KBM-7 (cell line): ENCODE measurements around the gene OR2V1.
"Not testable (repeated sequence)": the region's sequence is repeated elsewhere in the genome, so short reads cannot be mapped to it uniquely, and the experiment has no call there.

Experiments
- DNase-seq: peaks from one replicate; pipeline ENCODE4 v3.0.0-alpha.2; 2015
- in situ Hi-C: fragments of 300-500 bp; cut with MboI; formaldehyde crosslinking; loops from 2 replicates; pipeline ENCODE4 v1.14.3; 2020; ENCODE audit warnings: low sequenced_read_pairs, low pct_unique_long_range_greater_than_20kb, mixed read lengths

Gene OR2V1

DNA sequence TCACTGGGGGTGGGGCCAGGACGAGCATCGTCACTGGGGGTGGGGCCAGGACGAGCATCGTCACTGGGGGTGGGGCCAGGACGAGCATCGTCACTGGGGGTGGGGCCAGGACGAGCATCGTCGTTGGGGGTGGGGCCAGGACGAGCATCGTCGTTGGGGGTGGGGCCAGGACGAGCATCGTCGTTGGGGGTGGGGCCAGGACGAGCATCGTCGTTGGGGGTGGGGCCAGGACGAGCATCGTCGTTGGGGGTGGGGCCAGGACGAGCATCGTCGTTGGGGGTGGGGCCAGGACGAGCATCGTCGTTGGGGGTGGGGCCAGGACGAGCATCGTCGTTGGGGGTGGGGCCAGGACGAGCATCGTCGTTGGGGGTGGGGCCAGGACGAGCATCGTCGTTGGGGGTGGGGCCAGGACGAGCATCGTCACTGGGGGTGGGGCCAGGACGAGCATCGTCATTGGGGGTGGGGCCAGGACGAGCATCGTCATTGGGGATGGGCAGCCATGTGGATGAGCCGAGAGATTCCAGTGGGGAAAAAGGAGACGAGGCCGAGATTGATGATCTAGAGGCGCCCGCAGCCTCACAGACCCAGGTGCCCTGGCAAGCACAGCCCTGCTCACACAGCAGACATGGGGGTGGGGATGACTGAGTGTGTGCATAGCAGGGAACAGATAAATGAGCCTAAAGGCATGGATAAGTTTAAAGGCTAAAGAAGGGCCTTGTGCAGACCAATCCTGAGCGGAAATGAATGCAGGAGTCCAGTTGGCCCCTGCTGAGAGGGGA, 30.0 kb upstream of the OR2V1 start:
- DNase-seq, in situ Hi-C loops: not testable (repeated sequence)

DNA sequence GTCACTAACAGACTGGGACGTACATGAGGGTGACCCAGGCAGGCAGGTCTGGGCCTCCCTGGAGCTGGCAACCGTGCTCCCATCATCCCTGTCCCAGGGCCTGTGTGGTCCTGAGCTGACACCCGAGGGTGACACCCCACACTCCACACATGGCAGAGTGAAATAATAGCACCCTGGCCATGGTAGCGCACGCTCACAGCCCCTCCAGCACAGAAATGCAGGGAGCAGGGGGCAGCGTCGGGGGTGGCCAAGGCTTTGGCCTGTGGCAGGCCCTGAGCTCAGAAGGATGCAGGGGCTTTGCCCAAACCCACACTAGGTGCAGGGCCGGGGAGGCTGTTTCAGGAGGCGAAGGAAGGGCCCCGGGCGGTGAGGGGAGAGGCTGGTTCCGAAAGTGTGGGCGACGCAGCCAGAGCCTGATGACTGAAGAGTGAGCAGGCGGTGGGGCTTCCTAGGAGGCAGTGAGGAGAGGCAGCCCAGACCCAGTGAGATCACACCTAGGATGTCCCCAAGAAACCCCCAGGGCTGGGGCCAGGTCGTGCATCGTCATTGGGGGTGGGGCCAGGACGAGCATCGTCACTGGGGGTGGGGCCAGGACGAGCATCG, 29.3 kb upstream of the OR2V1 start:
- in situ Hi-C loops, result no loop called here
- no peak for DNase-seq

DNA sequence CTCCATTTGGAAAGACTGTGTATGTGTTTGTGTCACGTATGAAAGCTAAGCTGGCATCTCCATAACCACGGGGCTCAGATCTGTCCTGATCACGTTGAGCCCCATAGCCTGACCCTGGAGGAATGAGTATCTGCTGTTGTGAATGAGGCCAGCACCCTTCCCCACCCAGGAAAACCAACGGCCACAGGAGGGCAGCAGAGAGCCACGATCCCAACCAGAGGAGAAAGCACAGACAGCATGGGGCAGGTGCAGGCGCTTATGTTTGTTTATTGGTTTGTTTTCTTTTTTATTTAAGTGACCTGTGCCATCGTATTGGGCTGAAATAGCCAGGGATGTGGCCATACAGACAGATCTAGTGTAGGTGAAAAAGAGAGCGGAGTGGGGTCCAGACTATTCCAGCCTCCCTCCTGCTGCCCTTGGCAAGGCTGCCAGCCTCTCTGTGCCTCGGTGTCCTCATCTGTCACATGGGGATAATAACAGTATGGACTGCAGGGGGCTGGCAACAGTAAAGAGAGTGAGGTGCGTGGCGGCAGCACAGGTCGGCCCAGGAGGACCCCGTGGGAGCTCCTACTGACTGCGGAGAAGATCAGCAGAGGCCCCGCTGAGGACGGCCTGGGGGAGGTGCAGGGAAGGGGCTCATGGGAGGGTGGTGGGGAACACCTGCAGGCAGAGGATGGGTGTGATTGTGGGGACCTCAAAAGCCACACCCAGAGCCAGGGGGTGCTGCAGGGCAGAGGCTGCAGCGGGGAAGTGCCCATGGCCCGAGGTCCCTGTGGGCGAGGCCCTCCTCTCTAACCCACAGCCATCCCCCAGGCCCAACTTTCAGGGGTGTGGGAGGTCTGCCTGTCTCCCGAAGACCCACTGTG, 28.6 kb upstream of the OR2V1 start:
- in situ Hi-C loops, result no loop called here
- DNase-seq, result peak; percentile 86

DNA sequence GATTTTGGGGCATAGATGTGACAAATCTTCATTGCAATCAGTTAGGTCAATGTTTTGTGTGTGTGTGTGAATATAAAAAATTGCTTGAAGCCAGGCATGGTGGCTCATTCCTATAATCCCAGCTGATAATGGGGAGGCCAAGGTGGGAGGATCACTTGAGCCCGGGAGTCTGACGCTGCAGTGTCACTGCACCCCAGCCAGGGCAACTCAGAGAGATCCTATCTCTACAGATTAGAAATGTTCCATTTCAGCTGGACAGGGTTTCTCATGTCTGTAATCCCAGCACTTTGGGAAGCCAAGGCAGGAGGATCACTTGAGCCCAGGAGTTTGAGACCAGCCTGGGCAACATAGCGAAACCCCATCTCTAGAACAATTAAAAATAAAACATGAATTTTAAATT, 27.9 kb upstream of the OR2V1 start:
- DNase-seq, result no peak
- in situ Hi-C loops, result no loop called here

DNA sequence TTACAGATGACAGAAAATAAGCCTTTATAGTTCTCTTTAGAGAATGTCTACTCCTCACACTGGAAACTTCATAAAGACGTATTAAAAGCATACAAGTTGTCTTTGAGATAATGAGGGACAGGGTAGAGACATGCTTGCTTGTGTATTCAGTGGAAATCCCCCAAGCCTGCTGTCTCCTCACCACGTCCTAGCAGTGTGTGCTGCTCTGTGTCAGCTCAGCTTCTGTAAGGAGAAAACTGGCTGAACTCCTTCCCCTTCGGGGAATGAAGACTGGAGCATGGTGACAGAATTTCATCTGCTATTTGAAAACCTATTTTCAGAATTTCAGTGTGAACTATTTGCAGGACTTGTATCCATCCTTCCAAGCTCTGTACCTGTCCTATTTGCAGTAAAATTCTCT, 25.8 kb upstream of the OR2V1 start:
- no peak for DNase-seq
- in situ Hi-C loops, result no loop called here

DNA sequence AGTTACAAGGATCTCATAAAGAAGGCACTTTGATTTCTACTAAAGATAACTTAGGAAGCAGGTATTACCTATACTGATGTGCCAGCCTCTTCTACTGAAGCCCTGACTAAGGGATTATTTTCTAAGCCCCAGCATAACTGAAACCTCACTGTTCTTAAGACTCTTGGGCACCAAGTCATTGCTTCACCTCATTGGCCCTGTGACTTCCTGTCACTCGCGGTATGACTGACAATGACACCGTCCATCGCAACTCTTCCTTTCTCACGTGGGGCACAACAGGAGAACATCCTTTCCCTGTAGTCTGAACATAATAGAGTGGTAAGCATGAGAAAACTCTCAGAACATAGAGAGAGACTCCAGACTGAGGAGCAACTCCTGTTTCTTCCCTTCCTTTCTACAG, 22.8 kb upstream of the OR2V1 start:
- DNase-seq, result no peak
- in situ Hi-C loops, result no loop called here

DNA sequence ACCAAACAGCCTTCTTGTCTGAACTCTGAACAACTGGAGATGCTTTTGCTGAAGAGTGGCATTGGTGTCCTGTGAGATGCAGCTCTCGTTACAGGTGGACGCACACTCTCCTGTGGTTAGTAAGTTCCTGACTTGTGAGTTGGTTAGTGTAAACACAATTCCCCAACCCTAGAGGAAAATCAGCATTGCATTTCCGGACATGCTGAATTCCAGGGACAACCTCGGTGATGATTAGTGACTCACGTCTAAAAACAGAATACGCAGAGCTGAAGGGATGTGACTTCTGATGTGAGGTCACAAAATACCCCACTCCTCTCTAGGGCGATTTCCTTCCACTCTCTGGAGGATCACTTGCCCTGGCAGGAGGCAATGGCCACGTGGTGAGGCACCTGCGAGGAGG, 21.4 kb upstream of the OR2V1 start:
- no peak for DNase-seq
- in situ Hi-C loops, result no loop called here

DNA sequence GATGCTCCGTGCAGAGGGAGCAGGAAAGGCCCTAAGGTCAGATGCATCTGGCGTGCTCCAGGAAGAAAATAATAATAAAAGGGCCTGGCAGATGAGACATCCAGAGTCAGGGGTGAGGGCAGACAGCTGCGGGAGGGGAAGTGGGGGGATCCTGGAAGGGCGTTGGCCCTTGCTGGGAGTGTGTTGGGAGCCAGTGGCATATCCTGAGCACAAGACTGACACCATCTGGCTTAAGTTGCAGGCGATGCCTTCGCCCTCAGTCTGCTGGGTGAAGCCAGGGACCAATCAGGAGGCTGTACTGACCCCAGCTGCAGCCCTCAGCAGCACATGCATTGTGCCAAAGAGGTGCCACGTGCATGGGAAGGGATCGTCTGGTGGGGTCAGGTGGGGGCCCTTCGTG, 20.2 kb upstream of the OR2V1 start:
- no peak for DNase-seq
- in situ Hi-C loops, result no loop called here

DNA sequence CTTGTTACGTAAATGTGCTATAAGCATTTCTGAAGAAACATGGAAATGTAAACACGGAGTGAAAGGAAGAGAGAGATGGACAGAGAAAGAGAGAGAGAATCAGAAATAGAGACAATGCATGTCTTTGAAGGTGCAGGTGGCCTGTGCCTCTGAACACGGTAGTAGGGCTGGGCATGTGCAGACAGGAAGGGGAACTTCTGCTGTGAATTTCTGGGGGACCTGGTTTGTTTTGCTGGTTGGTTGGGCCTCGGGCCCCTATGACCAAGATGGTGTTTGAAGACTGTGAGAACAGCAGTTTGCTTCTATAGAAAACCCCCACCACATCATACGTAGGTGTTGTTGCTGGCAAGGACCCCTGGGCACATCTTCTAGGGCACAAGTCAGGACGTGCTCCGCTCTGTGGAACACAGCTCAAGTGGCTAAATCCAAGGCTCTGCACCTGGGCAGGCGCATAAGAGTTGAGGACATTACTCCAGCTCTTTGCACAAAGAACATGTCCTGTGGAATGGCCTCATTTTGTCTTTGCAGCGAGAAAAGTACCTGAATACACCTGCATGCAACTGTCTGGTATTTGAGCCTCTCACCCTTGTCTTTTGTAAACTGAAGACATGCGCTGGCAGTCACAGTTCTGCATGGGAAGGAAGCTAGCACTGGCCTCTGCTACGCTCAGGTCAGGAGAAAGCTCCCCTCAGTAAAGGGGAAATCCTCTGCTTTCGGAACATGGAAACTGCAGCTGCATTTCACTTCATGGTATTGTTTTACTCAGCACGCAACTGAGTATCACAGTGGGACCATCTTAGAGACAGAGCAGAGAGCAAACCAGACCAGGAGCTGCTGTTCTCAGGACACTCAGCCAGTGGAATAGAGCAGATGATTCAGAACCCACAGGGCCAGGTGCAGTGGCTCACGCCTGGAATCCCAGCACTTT, 19.1 kb upstream of the OR2V1 start:
- no peak for DNase-seq

DNA sequence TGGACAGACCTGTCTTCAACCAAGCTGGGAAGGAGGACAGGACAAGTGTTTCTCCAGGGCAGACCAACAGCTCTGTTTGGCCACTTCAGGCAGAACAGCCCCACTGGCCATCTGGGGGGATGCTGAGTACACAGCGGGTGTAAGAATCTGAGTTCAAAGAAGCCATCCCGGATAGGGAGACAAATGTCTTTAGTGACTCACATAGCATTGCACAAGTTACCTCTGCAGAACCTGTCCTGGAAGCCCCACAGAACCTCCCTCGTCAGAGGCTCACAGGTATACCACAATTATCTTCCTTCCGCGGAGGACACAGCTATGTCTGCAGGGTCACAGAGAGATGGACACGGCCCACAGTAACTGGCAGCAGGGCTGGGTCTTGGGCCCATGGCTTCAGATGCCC, 18.4 kb upstream of the OR2V1 start:
- no peak for DNase-seq

More for the DNA sequence above, 19.1 kb upstream of the OR2V1 start:
- in situ Hi-C loops, result no loop called here

DNA sequence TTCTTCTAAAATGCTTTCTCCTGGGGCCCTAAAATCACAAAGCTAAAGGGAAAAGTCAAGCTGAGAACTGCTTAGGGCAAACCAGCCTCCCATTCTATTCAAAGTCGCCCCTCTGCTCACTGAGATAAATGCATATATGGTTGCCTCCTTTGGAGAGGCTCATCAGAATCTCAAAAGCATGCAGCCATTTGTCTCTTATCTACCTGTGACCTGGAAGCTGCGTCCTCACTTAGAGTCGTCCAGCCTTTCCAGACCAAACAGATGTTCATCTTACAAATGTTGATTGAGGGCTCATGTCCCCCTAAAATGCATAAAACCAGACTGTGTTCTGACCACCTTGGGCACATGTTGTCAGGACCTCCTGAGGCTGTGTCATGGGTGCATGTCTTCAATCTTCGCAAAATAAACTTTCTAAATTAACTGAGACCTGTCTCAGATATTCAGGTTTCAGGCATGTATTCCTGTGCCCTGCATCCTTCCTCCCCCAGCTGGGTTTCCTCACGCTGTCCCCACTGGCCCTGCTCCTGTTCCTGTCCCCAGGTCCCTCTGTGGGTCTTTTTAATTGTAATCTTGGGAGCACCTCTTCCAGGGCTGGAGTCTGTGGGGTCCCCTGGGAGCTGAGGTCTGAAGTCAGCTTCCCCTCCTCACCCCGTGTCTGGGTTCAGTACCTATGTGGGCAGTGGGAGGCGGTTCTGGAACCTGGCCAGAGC, 16.1 kb upstream of the OR2V1 start, which contains the start of gene OR2V2:
TSS of gene OR2V2 (plus strand) at position 660 of the 710 bp plus-strand sequence. CDS start 7,357 bp downstream, outside the sequence.
- DNase-seq, in situ Hi-C loops: not testable (repeated sequence)

More for the DNA sequence above, 18.4 kb upstream of the OR2V1 start:
- in situ Hi-C loops, result no loop called here

DNA sequence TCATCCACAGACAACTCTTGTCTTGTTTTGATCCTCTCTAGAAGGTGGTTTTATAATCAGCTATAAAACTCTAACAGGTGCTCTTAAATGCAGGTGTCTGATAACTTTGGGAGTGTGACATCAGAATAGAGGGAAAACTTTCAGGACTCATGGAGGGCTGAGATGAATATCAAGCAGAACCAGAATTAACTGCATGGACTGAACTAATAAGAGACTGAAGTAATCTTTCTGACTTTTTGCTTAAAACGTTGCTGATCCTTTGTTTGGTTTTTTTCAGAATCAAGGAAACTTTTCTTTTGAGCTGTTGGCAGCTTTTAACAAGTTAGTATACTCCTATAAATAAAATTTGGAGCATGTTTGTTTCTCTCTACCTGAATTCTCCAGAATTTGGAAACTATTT, 14.2 kb upstream of the OR2V1 start:
- no peak for DNase-seq
- in situ Hi-C loops, result no loop called here

DNA sequence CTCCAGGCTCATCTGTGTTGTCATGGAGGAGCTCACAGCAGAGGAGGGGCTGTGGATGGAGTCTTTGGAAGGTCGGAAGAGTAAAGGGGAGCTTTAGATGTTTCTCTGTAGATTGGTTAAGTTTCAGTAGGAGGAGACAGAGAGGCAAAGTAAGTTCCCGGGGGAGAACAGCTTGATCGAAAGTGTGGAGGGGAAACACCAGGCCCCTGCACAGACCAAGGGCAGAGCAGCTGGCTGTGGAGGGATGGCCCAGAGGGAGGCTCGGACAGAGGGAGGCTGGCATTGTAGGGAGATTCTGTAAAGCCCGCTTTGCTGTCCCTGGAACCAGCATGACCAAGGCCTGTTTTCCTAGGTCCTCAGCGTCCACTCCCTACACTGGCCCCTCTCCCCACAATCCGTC, 11.1 kb upstream of the OR2V1 start:
- in situ Hi-C loops, result no loop called here
- no peak for DNase-seq

DNA sequence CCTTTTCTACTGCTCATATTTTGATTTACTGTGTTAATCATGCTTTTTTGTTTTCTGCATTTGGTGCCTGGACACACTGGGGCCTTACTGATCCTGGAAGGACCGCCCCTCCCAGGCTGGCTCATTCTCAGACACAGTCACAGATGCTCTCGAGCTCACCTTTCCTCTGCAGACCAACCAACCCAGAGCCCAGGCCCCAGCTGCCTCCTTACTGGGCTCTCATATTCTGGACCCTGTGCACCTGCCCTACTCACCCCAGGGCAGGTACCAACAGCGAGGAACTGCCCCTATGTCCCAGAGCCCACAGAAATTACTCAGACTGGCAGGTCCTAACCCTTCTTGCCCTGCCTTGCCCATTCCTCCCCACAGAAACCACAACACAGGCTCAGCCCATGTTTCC, 9.8 kb upstream of the OR2V1 start:
- in situ Hi-C loops, result no loop called here
- DNase-seq, result no peak

DNA sequence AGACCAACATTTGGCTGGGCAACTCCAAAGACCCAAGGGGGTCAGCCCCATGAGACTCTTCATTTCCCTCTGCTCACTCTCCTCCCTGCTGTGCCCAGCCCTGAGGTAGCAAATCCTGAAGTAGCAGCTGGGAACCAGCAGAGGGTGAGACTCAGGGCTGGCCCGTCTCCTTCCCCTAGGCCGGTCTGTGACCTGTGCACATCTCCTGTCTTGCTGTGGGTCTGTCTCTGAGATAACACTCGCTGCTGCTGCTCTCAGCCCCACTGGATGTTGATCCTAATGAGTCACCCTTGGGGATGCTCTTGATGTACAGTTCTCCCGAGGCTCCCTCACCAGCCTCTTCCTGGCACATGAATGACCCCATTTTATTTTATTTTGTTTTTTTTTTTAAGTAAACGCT, 7.3 kb upstream of the OR2V1 start:
- DNase-seq, result no peak
- in situ Hi-C loops, result no loop called here

DNA sequence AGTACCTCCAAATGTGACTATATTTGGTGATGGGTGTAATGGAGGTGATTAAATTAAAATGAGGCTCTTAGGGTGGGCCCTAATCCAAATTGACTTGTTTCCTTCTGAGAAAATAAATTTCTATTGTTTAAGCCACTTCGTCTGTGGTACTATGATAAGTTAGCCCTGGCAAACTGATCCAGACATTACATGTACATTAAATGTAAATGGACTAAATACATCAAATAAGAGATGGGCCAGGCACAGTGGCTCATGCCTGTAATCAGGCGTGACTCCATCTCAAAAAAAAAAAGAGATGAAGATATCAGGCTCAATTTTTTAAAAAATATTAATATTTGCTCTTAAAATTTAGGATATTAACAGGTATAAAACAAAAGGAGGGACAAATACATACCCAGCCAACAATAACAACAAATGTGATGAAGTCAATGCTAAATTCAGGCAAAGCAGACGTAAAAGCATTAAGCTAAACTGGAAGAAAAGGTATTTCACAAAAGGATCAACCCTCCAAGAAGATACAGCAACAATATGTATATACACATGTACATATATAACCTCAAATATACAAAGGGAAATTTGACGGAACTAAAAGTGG, 5.5 kb upstream of the OR2V1 start:
- no peak for DNase-seq
- in situ Hi-C loops, result no loop called here

DNA sequence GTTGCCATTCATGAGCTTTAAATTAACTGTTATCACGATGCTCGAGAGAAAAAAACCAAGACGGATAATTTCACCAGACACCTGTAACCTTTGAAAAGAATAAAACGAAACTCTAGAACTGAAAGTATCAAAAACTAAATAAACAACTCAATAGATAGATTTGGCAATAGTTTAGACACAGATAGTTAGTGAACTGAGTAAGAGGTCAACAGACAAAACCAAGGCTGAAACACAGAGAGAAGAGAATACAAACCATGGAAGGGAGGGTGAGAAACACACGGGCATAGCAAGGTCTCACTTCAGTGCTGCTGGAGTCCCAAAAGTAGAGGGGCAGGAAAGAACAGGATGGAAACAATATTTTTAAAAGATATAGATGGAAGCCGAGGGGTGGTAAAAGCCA, 3.3 kb upstream of the OR2V1 start:
- in situ Hi-C loops, result no loop called here
- DNase-seq, result no peak

DNA sequence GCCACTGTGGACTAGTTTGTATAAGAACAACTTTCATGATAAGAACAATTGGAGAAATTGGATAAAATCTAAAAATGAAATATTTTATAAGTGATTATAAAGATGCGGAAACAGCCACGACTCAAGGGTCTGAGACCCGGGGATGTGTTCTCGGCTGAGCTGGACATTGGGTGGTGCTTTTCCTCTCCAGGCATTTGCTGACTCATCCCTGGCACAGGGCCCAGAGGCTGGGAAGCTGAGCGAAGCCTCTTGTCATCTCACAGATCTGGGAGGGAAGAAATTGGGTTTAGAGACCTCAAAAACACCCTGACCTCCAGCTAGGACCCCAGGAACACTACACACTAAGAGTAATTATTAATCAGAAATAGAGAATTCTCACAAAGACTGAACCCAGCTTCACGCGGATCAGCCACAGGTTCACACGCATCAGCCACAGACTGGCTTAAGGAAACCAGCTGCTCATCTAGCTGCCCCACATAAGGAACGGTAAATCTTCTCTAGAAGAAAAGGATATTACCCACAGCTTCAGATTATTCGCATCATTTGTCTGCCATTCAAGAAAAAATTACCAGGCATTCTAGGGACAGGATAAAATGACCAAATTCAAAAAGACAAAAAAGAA, 2.8 kb upstream of the OR2V1 start:
- in situ Hi-C loops, result no loop called here
- no peak for DNase-seq
